Fibroblast of the aortic adventitia (primary cell): Measurements from ENCODE around the gene SACM1L. TPM values are rescaled to one million over a fixed set of nuclear protein-coding genes. Genes with fewer than 3 reads are reported as not detected.

Experiments used
- DNase-seq: peaks from one replicate; pipeline ENCODE4 v3.0.0-alpha.2; 2010; ENCODE audit warnings: low read depth
- H3K4me3 ChIP-seq: 2 replicates; pipeline ENCODE4 v1.5.1; 2011; ENCODE audit warnings: low read depth, mild to moderate bottlenecking, control low read depth, low read length, moderate library complexity
- total RNA-seq: library from RNA; depleted of rRNA; stranded (reverse); fragments of >200 nt; gene quantifications from 2 replicates; pipeline ENCODE4 v1.2.3, GENCODE V29; 2012; ENCODE audit warnings: low replicate concordance
- TF ChIP-seq, protein P1 (sequence below): IDR thresholded peaks from 2 replicates; pipeline ENCODE4 v1.5.1; 2011; ENCODE audit warnings: mild to moderate bottlenecking, low read length, control low read depth, inconsistent platforms; ENCODE audit not compliant: insufficient read depth

Gene SACM1L
- total RNA-seq, 1 donor: 30.7 TPM

DNA sequence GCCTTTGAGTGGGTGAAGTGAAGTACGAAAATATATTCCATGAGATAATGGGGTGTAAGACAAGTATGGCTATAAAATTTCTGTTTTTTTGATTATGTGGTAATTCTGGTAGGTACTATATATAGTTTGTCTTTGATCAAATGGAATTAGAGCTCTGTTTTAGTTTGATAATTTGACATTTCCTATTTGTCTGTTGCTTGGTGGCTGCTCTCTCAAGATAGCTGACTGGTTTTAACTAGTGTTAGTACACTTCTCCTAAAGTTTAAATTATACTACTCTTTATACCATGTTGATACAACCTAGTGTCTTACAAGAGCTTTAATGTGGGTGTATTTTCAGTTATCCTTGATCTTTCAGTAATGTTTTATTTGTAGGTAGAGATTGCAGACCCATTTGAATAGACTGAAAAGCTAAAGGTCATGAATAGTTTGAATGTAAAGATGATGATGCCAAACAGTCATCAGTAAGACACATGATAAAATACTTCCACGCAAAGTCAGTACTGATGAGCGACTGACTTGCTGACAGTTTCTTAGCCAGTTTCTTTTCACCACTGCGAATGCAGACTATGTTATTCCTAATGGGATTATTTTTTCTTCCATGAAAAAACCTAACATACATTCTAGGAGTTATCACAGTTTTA is 15.2 kb downstream of the SACM1L start:
- no peak overlapping the region for H3K4me3 ChIP-seq
- no peak for DNase-seq
- TF ChIP-seq, protein P1, sequence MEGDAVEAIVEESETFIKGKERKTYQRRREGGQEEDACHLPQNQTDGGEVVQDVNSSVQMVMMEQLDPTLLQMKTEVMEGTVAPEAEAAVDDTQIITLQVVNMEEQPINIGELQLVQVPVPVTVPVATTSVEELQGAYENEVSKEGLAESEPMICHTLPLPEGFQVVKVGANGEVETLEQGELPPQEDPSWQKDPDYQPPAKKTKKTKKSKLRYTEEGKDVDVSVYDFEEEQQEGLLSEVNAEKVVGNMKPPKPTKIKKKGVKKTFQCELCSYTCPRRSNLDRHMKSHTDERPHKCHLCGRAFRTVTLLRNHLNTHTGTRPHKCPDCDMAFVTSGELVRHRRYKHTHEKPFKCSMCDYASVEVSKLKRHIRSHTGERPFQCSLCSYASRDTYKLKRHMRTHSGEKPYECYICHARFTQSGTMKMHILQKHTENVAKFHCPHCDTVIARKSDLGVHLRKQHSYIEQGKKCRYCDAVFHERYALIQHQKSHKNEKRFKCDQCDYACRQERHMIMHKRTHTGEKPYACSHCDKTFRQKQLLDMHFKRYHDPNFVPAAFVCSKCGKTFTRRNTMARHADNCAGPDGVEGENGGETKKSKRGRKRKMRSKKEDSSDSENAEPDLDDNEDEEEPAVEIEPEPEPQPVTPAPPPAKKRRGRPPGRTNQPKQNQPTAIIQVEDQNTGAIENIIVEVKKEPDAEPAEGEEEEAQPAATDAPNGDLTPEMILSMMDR: no peak

DNA sequence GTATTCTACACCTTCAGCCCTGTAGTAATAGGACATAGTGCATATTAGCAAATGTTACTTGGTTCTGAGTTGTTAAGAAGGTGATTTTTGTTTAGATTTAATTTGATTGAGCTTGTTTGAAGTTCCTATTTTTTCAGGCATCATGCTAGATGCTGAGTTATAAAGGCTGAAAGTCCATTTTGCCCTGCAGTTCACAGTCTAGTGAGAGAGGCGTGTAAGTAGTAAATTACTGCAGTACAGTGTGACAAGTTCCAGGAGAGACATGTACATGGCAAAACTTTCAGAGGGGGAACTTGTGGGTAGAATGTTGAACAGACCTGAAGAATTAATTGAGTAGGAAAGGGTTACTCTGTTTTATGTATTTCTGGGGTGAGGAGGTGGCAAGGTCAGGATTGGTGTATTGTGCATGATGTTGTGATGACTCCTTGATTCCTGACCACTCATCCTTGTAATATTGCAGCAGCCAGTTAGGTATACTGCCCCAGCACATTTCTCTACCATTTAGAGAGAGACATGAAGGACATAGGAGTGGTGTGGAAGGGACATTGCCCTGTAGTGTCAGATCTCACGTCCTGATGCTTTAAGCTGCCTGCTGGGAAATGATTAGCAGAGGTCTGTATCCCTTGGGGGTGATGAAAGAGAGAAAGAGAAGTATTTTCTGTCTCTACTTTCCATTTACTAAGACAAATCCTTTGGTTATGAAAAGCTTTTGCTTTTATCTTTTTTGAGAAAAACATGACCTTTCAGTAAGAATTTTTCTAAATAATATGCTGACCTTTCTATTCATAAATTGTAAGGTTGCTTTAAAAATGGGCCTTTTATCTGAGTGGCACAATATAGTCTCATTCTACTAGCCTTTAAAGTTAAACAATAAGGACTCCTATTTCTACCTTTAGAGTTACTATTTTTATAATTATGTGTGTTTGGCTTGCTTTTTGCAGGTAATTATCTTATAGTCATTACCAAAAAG is 16.9 kb downstream of the SACM1L start:
- TF ChIP-seq, protein P1: no peak
- no peak overlapping the region for H3K4me3 ChIP-seq
- DNase-seq: no peak

DNA sequence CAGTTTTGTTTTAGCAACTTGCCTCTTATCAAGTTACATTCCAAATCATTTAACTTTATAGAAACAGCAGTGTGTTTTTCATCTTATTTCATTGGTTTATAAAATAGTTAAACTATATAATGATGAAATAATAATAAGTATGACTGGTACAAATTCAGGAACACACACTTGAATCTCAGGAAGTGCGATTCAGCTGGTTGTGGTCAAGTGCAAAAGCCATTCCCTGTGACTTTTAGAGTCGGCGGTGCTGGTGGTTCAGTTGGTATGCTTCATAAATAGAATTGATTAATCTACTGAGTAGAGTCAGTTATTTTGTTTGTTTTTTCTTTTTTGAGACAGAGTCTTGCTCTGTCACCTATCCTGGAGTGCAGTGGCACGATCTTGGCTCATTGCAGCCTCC is 22.7 kb downstream of the SACM1L start:
- TF ChIP-seq, protein P1: no peak
- H3K4me3 ChIP-seq: no peak overlapping the region
- peak; percentile 18 for DNase-seq

DNA sequence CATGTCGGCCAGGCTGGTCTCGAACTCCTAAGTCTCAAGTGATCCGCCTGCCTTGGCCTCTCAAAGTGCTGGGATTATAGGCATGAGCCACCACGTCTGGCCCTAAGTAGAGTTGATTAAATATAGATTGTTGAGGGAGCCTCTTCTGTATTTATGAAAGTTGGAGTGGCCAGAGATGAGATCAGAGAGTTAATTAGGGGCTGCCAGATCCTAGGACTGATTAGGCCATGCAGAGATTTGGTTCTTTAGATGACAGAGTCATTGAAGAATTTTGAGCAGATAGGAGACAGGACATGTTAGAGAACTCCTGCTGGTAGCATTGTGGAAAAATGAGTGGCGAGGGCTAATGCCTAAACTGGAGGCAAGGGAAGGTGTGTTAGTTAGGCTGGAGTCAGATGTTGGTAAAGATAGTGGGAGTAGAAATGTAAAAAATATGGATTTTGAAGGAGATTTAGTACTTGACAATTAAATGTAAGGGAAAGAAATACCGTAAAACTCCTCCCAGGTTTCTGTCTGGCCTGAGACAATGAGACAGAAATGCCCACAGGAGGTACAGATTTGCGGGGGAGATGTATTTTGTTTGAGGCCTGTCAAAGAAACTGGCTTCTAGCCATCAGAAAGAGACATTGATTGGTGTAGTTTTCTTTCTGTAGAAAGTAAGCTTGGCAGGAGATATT is 23.4 kb downstream of the SACM1L start:
- H3K4me3 ChIP-seq: no peak overlapping the region
- TF ChIP-seq, protein P1: no peak
- DNase-seq: no peak

DNA sequence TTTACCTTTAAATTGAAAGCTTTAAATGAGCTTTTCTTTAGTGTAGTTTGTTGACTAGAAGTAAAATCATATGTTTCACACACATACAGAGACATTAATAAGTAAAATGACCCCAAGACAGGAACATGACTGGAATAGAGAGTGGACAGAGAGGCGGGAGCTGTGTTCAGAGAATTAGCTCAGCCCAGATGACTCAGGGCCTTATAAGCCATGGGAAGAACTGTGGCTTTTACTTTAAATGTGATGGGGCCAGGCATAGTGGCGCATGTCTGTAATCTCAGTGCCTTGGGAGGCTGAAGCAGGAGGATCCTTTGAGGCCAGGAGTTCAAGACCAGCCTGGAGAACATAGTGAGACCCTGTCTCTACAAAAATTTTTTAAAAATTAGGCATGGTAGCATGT is 26.7 kb downstream of the SACM1L start:
- no peak for DNase-seq
- no peak overlapping the region for H3K4me3 ChIP-seq
- TF ChIP-seq, protein P1: no peak

DNA sequence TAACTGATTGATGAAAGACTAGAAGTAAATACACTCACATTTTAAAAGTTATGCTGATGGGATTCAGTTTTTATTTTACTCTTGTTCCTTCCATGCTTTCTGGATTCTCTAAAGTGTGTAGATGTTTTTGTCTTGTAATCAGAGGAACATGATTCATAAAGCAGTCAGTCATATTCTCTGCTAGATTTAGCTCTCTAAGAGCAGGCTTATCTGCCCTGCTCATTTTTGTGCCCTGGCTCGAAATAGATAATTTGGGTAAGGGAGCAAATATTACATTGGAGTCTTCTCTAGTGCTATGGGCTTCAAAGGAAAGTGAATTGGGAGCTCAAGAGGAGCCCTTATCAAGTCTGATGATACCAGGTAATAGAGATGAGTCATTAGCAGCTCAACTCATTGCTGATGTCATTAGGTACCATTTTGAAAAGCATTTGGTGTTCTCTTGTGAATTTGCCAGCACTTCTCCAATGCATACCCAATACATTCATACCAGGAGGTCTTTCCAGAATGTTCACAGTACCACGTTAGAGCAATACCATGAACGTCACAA is 27.7 kb downstream of the SACM1L start:
- no peak for DNase-seq
- H3K4me3 ChIP-seq: no peak overlapping the region
- TF ChIP-seq, protein P1: no peak
